H1 (cell line): ENCODE data around the gene SPTBN5. TPM values are rescaled to one million over a fixed set of nuclear protein-coding genes. Genes with fewer than 3 reads are reported as not detected.

Experiments
- CTCF ChIA-PET: fragments of 300-600 bp; sonication (Branson Sonifier 250); formaldehyde crosslinking; loops from one replicate; lab custom pipeline; 2021; ENCODE audit not compliant: partially characterized antibody; lab: Charles Lee
- POLR2A ChIA-PET: fragments of 300-600 bp; sonication (Branson Sonifier 250); formaldehyde crosslinking; loops from one replicate; lab custom pipeline; 2021; ENCODE audit warnings: inconsistent platforms; ENCODE audit not compliant: partially characterized antibody; lab: Charles Lee
- DNase-seq, 2 experiments: peaks; one replicate each; pipeline versions ENCODE4 v3.0.0 to v3.0.0-alpha.2; 2010 to 2022; ENCODE audit warnings: low spot score in 2 of 2, low read depth in 1 of 2, mixed read lengths in 1 of 2
- FAIRE-seq: peaks from 2 replicates; lab custom pipeline; 2011; peaks lifted over from hg19 to GRCh38; lab: Jason Lieb, UNC
- H2AFZ ChIP-seq: 2 replicates; pipeline ENCODE4 v1.8.1; 2012; ENCODE audit warnings: low read length, inconsistent platforms
- H2AK5ac ChIP-seq: 2 replicates; pipeline ENCODE4 v1.6.1; 2013; ENCODE audit warnings: low read depth, low read length
- H2BK120ac ChIP-seq: replicated peaks from 2 replicates; pipeline ENCODE3; 2013; ENCODE audit warnings: low read depth, low read length, inconsistent platforms
- H2BK12ac ChIP-seq: 2 replicates; pipeline ENCODE4 v1.6.1; 2013; ENCODE audit warnings: low read depth, low read length
- H2BK15ac ChIP-seq: 2 replicates; pipeline ENCODE4 v1.6.1; 2013; ENCODE audit warnings: low read length
- H2BK20ac ChIP-seq: 2 replicates; pipeline ENCODE4 v1.6.1; 2013; ENCODE audit warnings: low read length
- H2BK5ac ChIP-seq: 2 replicates; pipeline ENCODE4 v1.6.1; 2013; ENCODE audit warnings: low read depth, low read length
- H3K14ac ChIP-seq: 2 replicates; pipeline ENCODE4 v1.6.1; 2013; ENCODE audit warnings: inconsistent platforms; ENCODE audit not compliant: insufficient read length
- H3K18ac ChIP-seq: 2 replicates; pipeline ENCODE4 v1.6.1; 2013; ENCODE audit warnings: low read length; ENCODE audit errors: extremely low read depth
- H3K23ac ChIP-seq: 2 replicates; pipeline ENCODE4 v1.6.1; 2013; ENCODE audit warnings: inconsistent platforms; ENCODE audit not compliant: insufficient read length
- H3K23me2 ChIP-seq: 2 replicates; pipeline ENCODE4 v1.6.1; 2013; ENCODE audit warnings: low read depth, low read length
- H3K27ac ChIP-seq: 2 replicates; pipeline ENCODE4 v1.6.1; 2011; ENCODE audit warnings: low read depth, low read length, inconsistent platforms
- H3K27me3 ChIP-seq, 4 experiments: replicated peaks in 1 of 4; 1 replicate in 1 of 4; 2 replicates in 3 of 4; pipeline versions ENCODE4 v1.6.1 to v1.8.1; 2011 to 2013; ENCODE audit warnings: low read length in 3 of 4, mild to moderate bottlenecking in 3 of 4, inconsistent platforms in 2 of 4, mixed read lengths in 2 of 4, moderate library complexity in 1 of 4; ENCODE audit not compliant: control insufficient read depth in 3 of 4, insufficient read depth in 3 of 4; ENCODE audit errors: extremely low read depth in 1 of 4
- H3K36me3 ChIP-seq, 4 experiments: 2 replicates each; pipeline versions ENCODE4 v1.6.1 to v1.8.1; 2011 to 2013; ENCODE audit warnings: mild to moderate bottlenecking in 4 of 4, low read length in 3 of 4, moderate library complexity in 2 of 4, control low read depth in 1 of 4, inconsistent platforms in 1 of 4; ENCODE audit not compliant: insufficient read depth in 4 of 4, control insufficient read depth in 2 of 4
- H3K4ac ChIP-seq: replicated peaks from 2 replicates; pipeline ENCODE3; 2013; ENCODE audit warnings: low read length, low read depth, mixed read lengths, inconsistent platforms; ENCODE audit not compliant: insufficient read length
- H3K4me1 ChIP-seq, 4 experiments: replicated peaks in 1 of 4; 1 replicate in 1 of 4; 2 replicates in 3 of 4; pipeline versions ENCODE4 v1.6.1 to v1.8.1; 2011 to 2013; ENCODE audit warnings: low read length in 3 of 4, inconsistent platforms in 2 of 4, mixed read lengths in 1 of 4; ENCODE audit not compliant: insufficient read depth in 4 of 4, control insufficient read depth in 3 of 4
- H3K4me2 ChIP-seq, 2 experiments: 2 replicates each; pipeline versions ENCODE4 v1.6.1 to v1.8.1; 2011 to 2013; ENCODE audit warnings: low read depth in 2 of 2, low read length in 2 of 2, control low read depth in 1 of 2, inconsistent platforms in 1 of 2, mild to moderate bottlenecking in 1 of 2; ENCODE audit not compliant: insufficient read depth in 1 of 2
- H3K4me3 ChIP-seq, 4 experiments: fragments of 200-600, 300-600 bp in 1 of 4; sonication (generic), shearing (Covaris generic), sonication (Bioruptor Twin) in 1 of 4; 2 replicates each; pipeline versions ENCODE4 v1.5.1 to v1.8.1; 2011 to 2016; ENCODE audit warnings: low read length in 4 of 4, low read depth in 3 of 4, control low read depth in 2 of 4, inconsistent platforms in 2 of 4, mild to moderate bottlenecking in 2 of 4, mixed read lengths in 1 of 4, moderate library complexity in 1 of 4; ENCODE audit not compliant: insufficient read depth in 2 of 4; ENCODE audit errors: extremely low read depth in 1 of 4
- H3K56ac ChIP-seq: replicated peaks from 2 replicates; pipeline ENCODE3; 2013; ENCODE audit warnings: low read depth, mild to moderate bottlenecking, mixed read lengths, low read length, inconsistent platforms; ENCODE audit not compliant: insufficient read length
- H3K79me1 ChIP-seq: 2 replicates; pipeline ENCODE4 v1.6.1; 2013; ENCODE audit warnings: low read depth, low read length, control low read depth
- H3K79me2 ChIP-seq, 2 experiments: 2 replicates each; pipeline versions ENCODE4 v1.6.1 to v1.8.1; 2012 to 2013; ENCODE audit warnings: low read length in 2 of 2, mild to moderate bottlenecking in 2 of 2, inconsistent platforms in 1 of 2; ENCODE audit not compliant: insufficient read depth in 2 of 2, control insufficient read depth in 1 of 2
- H3K9ac ChIP-seq, 4 experiments: replicated peaks in 1 of 4; 1 replicate in 1 of 4; 2 replicates in 3 of 4; pipeline versions ENCODE4 v1.6.1 to v1.8.1; 2011 to 2013; ENCODE audit warnings: low read depth in 3 of 4, low read length in 3 of 4, control low read depth in 2 of 4, mild to moderate bottlenecking in 2 of 4, moderate library complexity in 2 of 4, inconsistent platforms in 1 of 4; ENCODE audit errors: extremely low read depth in 1 of 4
- H3K9me3 ChIP-seq, 2 experiments: 2 replicates each; pipeline versions ENCODE4 v1.6.1 to v1.8.1; 2012 to 2013; ENCODE audit warnings: mild to moderate bottlenecking in 2 of 2, moderate library complexity in 2 of 2, control low read depth in 1 of 2, inconsistent platforms in 1 of 2, low read depth in 1 of 2, low read length in 1 of 2, mixed read lengths in 1 of 2; ENCODE audit not compliant: insufficient read depth in 2 of 2
- H4K20me1 ChIP-seq, 2 experiments: replicated peaks in 1 of 2; 2 replicates each; pipeline versions ENCODE3 to v1.8.1; 2011 to 2013; ENCODE audit warnings: inconsistent platforms in 2 of 2, low read length in 2 of 2, mild to moderate bottlenecking in 1 of 2; ENCODE audit not compliant: insufficient read depth in 2 of 2, control insufficient read depth in 1 of 2
- H4K5ac ChIP-seq: 2 replicates; pipeline ENCODE4 v1.6.1; 2013; ENCODE audit warnings: low read length, low read depth, mixed read lengths, inconsistent platforms; ENCODE audit not compliant: insufficient read length
- H4K8ac ChIP-seq: 2 replicates; pipeline ENCODE4 v1.8.0; 2013; ENCODE audit warnings: mild to moderate bottlenecking, moderate library complexity, low read length, inconsistent platforms; ENCODE audit not compliant: insufficient read depth; ENCODE audit errors: extremely low read depth
- H4K91ac ChIP-seq: replicated peaks from 2 replicates; pipeline ENCODE3; 2013; ENCODE audit warnings: low read length, mixed read lengths, inconsistent platforms; ENCODE audit not compliant: insufficient read length
- CBX8 ChIP-seq: fragments of 300-800, 300-1000 bp; sonication (generic); IDR thresholded peaks from 2 replicates; pipeline ENCODE4 v1.7.1; 2016; ENCODE audit warnings: low read depth, low read length, borderline replicate concordance
- JUND ChIP-seq: IDR thresholded peaks from 2 replicates; pipeline ENCODE4 v1.6.1; 2011; ENCODE audit warnings: mild to moderate bottlenecking, improper control_type of control experiment, low read length
- NANOG ChIP-seq: IDR thresholded peaks from 2 replicates; pipeline ENCODE4 v1.6.1; 2011; ENCODE audit warnings: low read length, low read depth, mild to moderate bottlenecking, inconsistent platforms; ENCODE audit not compliant: insufficient read depth, poor library complexity, severe bottlenecking
- RAD21 ChIP-seq, 2 experiments: IDR thresholded peaks in 1 of 2; conservative IDR thresholded peaks in 1 of 2; 2 replicates each; pipeline ENCODE4 v1.6.1; 2011; ENCODE audit warnings: low read depth in 2 of 2, low read length in 2 of 2, improper control_type of control experiment in 1 of 2, inconsistent platforms in 1 of 2, mild to moderate bottlenecking in 1 of 2, moderate library complexity in 1 of 2
- RBBP5 ChIP-seq: IDR thresholded peaks from 2 replicates; pipeline ENCODE4 v1.7.1; 2012; ENCODE audit warnings: low read depth, mild to moderate bottlenecking, inconsistent platforms, low read length, moderate library complexity, borderline replicate concordance
- SIN3A ChIP-seq, 2 experiments: IDR thresholded peaks in 1 of 2; conservative IDR thresholded peaks in 1 of 2; 2 replicates each; pipeline ENCODE4 v1.6.1; 2011 to 2012; ENCODE audit warnings: low read length in 2 of 2, improper control_type of control experiment in 1 of 2, low read depth in 1 of 2, mild to moderate bottlenecking in 1 of 2
- WGBS, 2 experiments: shearing (Covaris generic) in 1 of 2; methylation state at CpG; one replicate each; pipeline versions ENCODE4 v1.1.6 to v1.1.7; 2013 to 2015; ENCODE audit warnings: low lambda C conversion rate in 2 of 2, mixed read lengths in 2 of 2, inconsistent platforms in 1 of 2, low coverage in 1 of 2, missing lambda C conversion rate in 1 of 2; ENCODE audit not compliant: insufficient replicate concordance in 2 of 2, insufficient coverage in 1 of 2, insufficient read length in 1 of 2; ENCODE audit errors: extremely low coverage in 1 of 2, missing lambda C conversion rate in 1 of 2; 5-methylcytosine and 5-hydroxymethylcytosine counted together
- polyA plus RNA-seq, 7 experiments: library from polyadenylated mRNA; depleted of rRNA in 3 of 7; stranded (reverse) in 5 of 7; unstranded in 2 of 7; fragments of >200 nt in 5 of 7; fragments of 200-250 nt in 2 of 7; gene quantifications; 1 replicate in 5 of 7; 2 replicates in 1 of 7; 4 replicates in 1 of 7; pipeline versions ENCODE4 v1.2.1 to v1.2.3, GENCODE V29; 2011 to 2013; ENCODE audit warnings: missing spikeins in 2 of 7, mixed read lengths in 2 of 7
- total RNA-seq: library from RNA; stranded (reverse); fragmentation: NEBNext Ultra II Directional; extraction: Animal tissue kit (Norgen Biotek cat#: 25700); gene quantifications from 2 replicates; pipeline ENCODE4 v1.2.1, GENCODE V29; 2021
- TF ChIP-seq, protein P1 (sequence below): IDR thresholded peaks from 2 replicates; pipeline ENCODE4 v1.6.1; 2012; ENCODE audit warnings: inconsistent platforms

The SPTBN5 gene
- total and polyA plus RNA-seq, 2 of the 8 experiments (the other 6 are each of a cell fraction or from before 2014, with no cell fraction given), result 0.32 to 0.84 TPM

GRCh38 chr15:41809121-41809520 lies 84.7 kb downstream of the SPTBN5 start:
- H4K5ac ChIP-seq, result no peak overlapping the region
- no peaks in the 10 kb centered on the region for H3K79me1 ChIP-seq
- no peak overlapping the region for H3K4ac ChIP-seq
- H4K91ac ChIP-seq, result no peak overlapping the region
- no peak overlapping the region for H3K4me2 ChIP-seq
- FAIRE-seq (no peak), DNase-seq (no peak)
- peaks cover 0 to 4% (median 2%) of the 10 kb centered on the region in 4 experiments; a peak in 5 of 7 replicates for H3K4me1 ChIP-seq
- H3K18ac ChIP-seq, result no peak overlapping the region
- H3K56ac ChIP-seq, result no peak overlapping the region
- H4K8ac ChIP-seq, result no peak overlapping the region
- no peak overlapping the region for H3K9ac ChIP-seq
- no peak overlapping the region for H3K23ac ChIP-seq
- no peak overlapping the region for H2BK15ac ChIP-seq
- no peak overlapping the region for H2BK120ac ChIP-seq
- no peak overlapping the region for H2AK5ac ChIP-seq
- no peaks in the 10 kb centered on the region for H3K9me3 ChIP-seq
- no peaks in the 10 kb centered on the region for H3K79me2 ChIP-seq
- no peak overlapping the region for H3K27ac ChIP-seq
- CTCF ChIA-PET, result interaction anchor here (0.6 to 13.7 kb wide), 13 partner anchors 9 to 1177 kb away, joined by 3 to 283 read pairs (median 4); partner anchors contain the start of gene MAPKBP1
- H2BK20ac ChIP-seq, result no peak overlapping the region
- 72% methylated on average over 2 of the region's 2 CpGs; no CpG with 5 or more reads in 1 of the 2 experiments for WGBS, 2 experiments
- no peak overlapping the region for H2AFZ ChIP-seq
- H3K27me3 ChIP-seq, result no peaks in the 10 kb centered on the region
- no peaks in the 10 kb centered on the region for H3K23me2 ChIP-seq
- no peaks in the 10 kb centered on the region for H4K20me1 ChIP-seq
- peaks cover 0 to 2% (median 0%) of the 10 kb centered on the region in 4 experiments; a peak in 2 of 8 replicates for H3K36me3 ChIP-seq
- no peak overlapping the region for H2BK12ac ChIP-seq
- no peak overlapping the region for H2BK5ac ChIP-seq
- no peak overlapping the region for H3K14ac ChIP-seq
- H3K4me3 ChIP-seq, result no peak overlapping the region
- POLR2A ChIA-PET, result interaction anchor here (0.6 to 4.2 kb wide), 4 partner anchors 16 to 200 kb away, joined by 3 to 23 read pairs (median 4); partner anchors contain the start of gene MAPKBP1
- TF ChIP-seq NANOG (no peak), JUND (no peak), CBX8 (no peak), SIN3A (conservative IDR thresholded peaks at IDR 0.05 in 1 of 2, IDR thresholded peaks at IDR 0.05 in 1 of 2; ENCODE audit: low read depth in 1 of 2, low read length in 2 of 2) (no peak), RAD21 (IDR thresholded peaks at IDR 0.05 in 1 of 2, conservative IDR thresholded peaks at IDR 0.05 in 1 of 2; ENCODE audit: low read depth in 2 of 2, low read length in 2 of 2) (no peak), RBBP5 (no peak)
- TF ChIP-seq, protein P1, sequence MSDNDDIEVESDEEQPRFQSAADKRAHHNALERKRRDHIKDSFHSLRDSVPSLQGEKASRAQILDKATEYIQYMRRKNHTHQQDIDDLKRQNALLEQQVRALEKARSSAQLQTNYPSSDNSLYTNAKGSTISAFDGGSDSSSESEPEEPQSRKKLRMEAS, result no peak
